GM21825 (cell line): ENCODE data around the gene MCOLN3.
"Not testable (repeated sequence)": the region's sequence is repeated elsewhere in the genome, so short reads cannot be mapped to it uniquely, and the experiment has no call there.

Experiments
- ATAC-seq: cut with Tn5 transposase; IDR thresholded peaks from one replicate; pipeline ENCODE4 v1.9.1; 2021; ENCODE audit warnings: mild to moderate bottlenecking, moderate library complexity; ENCODE audit not compliant: unreplicated experiment

The MCOLN3 gene

DNA sequence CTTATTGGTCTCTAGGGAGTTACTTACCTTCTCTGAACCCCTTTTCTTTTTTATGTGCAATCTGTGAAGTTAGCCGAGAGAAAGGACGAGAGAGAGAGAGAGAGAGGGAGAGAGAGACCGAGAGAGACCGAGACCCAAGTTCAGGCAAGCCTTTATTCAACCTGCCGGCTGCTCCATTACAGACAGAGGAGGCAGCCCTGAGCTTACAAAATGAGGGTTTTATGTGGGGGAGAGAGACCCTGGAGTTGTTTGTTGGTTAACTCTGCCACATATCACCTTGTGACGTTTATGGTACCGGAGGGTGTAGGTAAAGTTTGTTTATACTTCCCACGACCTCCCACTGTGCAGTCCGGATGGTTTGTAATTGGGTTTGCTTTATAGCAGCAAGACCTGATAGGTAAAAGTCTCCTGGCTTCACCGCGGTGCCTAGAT is 1.5 kb upstream of the MCOLN3 start:
- no peak for ATAC-seq

DNA sequence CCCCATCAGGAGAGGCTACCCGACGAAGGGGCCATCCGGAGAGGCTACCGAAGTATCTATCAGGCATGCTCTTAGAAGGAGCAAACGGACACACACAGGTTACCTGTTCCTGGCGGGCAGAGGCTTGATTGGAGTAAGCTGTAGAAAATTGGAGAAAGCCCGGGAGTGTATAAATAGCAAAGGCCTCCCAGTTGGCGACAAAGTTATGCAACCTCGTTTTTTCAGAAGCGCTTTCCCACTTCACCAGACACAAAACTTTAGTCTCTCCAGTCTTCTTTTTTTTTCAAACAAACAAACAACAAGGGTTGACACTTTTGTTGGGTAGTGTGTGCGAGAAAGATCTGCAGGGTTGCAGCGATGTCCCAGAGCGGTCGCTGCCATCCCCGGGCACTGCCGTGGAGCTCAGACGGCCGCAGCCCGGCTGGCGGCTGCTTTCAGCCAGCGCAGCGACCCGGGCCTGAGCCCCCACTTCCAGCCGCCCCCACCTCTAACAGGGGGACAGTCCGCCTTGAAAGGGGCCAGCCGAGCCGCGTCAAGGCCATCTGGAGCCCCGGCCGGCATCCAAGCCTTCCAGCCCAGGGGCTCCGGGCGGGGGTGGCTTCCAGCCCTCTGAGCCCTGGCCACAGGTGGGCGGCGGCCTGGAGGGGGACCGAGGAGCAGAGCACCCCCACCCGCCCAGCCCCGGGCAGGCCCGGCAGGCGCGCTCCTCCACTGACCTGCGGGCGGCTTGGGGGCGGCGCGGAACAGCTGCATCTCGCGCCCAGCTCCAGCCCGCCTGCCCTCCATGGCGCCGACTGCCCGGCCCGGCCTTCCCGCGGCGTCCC is 616 bp downstream of the MCOLN3 start:
- ATAC-seq: peak; percentile 49

GRCh38 chr1:85047144-85047471 is 1.2 kb downstream of the MCOLN3 start:
- ATAC-seq: no peak

- no peak for ATAC-seq
Measured at GRCh38 chr1:85042413-85042812, 5.9 kb downstream of the MCOLN3 start.

- ATAC-seq: no peak
Measured at GRCh38 chr1:85041793-85042192, 6.5 kb downstream of the MCOLN3 start.

DNA sequence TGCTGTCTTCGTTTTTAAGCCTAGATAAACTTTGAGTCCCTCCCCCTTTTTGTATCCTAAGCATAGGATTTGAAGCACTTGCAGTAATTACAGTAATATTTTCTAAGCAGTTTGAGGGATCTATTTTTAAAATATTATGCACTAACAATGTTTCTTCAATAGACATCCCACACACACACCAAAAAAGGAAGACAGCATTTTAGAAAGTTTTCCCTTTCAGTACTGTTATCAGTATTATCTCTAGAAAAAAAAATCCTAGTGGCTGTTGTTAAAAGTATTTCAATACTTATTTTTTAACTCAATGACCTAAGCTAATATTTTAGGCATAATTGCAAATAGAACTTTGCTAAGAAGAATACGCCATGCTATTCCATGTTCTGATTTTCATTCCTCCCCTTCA is 15.1 kb downstream of the MCOLN3 start:
- no peak for ATAC-seq

- ATAC-seq: no peak
Measured at GRCh38 chr1:85030536-85030935, 17.8 kb downstream of the MCOLN3 start.

- no peak for ATAC-seq
Measured at GRCh38 chr1:85028151-85028550, 20.1 kb downstream of the MCOLN3 start.

GRCh38 chr1:85027242-85027983 is 20.9 kb downstream of the MCOLN3 start:
- ATAC-seq: peak; percentile 76

GRCh38 chr1:85025940-85026339 is 22.4 kb downstream of the MCOLN3 start:
- no peak for ATAC-seq

DNA sequence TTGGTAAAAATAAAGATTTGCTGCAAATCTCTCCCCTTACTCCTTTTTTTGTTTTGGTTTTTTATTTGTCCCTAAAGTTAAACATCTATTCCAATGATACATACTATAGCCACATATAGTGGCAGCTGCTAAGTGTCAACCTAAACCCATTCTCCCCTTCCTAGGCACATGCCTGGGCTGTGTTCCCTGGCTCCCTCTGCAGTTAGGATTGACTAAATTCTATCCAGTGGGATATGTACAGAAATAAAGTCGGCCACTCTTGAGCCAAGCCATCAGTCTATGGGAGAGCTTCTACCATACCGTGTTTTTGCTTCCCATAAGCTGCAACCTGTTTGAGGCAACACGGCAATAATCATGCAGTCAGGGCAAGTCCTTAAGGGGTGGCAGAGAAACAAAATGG is 23.6 kb downstream of the MCOLN3 start:
- no peak for ATAC-seq

GRCh38 chr1:85022700-85023099 is 25.6 kb downstream of the MCOLN3 start:
- no peak for ATAC-seq

- ATAC-seq: no peak
Measured at GRCh38 chr1:85019994-85020393, 28.3 kb downstream of the MCOLN3 start.

DNA sequence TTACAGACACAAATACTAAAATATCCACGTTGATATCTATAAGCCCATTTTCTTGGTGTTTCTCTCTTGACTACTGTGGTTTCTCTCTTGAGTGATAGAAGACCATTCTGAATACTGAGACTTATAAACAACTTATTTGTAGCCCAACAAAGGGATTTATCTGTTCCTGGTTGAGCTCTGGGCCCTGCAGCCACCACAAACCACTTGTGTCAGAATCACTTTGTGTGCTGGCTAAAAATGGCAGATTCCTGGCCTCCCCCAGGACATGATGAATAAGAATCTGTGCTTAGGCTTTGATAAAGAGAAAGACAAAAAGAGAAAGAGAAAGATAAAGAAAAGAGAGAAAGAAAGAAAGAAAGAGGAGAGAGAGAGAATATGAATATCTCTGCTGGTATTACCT is 32.5 kb downstream of the MCOLN3 start:
- ATAC-seq: no peak

DNA sequence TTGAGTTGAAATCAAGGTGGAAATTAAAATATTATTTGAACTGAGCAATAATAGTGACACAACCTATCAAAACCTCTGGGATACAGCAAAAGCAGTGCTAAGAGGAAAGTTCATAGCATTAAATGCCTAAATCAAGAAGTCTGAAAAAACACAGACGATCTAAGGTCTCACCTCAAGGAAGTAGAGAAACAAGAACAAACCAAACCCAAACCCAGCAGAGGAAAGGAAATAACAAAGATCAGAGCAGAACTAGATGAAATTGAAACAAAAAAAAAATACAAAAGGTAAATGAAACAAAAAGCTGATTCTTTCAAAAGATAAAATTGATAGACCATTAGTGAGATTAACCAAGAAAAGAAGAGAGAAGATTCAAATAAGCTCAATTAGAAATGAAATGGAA is 42.7 kb downstream of the MCOLN3 start:
- not testable (repeated sequence) for ATAC-seq

GRCh38 chr1:85001742-85002141 is 46.6 kb downstream of the MCOLN3 start:
- no peak for ATAC-seq

GRCh38 chr1:84998642-84999280 is 49.5 kb downstream of the MCOLN3 start:
- no peak for ATAC-seq

- ATAC-seq: no peak
Measured at GRCh38 chr1:84997667-84998600, 50.4 kb downstream of the MCOLN3 start.

DNA sequence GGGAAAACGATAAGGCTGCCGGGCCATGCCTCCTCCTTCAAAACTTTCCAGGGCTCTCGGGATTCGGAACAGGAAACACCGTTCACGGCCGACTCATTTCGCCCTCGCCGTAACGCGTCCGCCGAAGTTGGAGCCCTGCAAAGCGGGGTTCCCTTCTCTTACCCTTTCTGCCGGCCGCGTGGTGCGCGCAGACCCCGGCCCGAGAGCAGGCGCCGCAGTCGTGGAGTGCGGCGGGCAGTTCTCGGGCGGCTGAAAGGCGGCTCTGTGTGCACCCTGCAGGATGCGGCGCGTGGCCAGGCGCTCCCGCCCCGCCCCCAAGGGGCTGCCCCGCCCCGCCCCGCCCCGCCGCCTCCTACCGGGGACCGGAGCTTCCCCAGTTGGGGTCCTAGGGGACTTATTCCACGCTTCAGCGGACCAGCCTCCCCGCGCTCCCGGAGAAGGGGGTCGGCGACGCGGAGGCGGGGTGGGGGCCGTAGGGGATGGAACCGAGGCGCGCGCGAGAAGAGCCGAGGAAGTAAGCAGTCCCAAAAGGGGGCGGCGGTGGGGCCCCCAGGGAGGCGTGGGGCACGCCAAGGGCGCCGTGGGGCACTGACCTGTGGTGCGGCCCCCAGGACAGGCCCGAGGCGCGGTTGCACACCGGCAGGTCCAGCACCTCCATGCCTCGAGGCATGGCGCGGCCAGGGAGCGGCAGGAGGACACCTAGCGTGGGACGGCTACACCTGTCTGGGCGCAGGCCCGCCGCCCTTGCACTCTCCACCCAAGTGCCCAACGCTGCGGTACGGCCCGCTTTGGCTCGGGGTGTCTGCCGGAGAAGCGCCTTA is 51.2 kb downstream of the MCOLN3 start, which contains the start of gene MCOLN2:
Gene MCOLN2, minus strand, starts transcription at position 268 of the 821 bp plus-strand sequence. Its CDS starts 241 bp downstream, at position 27.
- ATAC-seq: peak; percentile 46
